ENCODE measurements around the gene RANBP1. TPM values are rescaled to one million over a fixed set of nuclear protein-coding genes. Genes with fewer than 3 reads are reported as not detected.

RANBP1 gene
- polyA plus RNA-seq, 1 experiment: 166 TPM

DNA sequence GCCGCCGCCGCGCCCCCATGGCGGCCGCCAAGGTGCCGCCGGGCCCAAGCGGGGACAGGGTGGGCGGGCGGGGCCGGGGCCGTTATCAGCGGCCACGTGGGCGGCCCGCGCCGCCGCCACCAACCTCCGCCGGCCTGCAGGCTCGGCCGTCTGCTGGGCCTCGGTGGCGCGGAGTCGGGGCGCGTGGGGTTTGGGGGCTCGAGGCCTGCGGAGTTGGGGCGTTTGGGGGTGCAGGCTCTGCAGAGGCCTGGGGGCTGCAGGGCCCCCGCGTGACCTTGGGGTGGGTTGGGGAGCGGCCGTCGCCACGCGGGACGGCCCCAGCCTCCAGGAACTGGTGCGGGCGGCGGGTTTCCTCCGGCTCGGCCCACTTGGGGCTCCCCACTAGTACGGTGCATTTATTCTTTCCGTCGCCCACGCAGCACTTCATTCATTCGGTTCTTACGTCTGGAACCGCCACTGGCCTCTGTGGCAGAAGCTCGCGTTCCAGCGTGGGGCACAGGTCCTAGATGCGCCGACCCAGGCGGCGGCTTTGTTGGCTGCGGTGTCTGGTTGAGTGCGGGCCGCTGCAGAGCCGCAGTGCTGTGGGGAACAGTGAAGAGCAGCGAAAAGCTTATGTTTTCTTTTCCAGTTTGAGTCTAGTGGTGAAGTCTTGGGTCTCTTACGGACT, 1.9 kb downstream of the RANBP1 start:
- CTCF ChIA-PET: interaction anchor here (0.7 to 1.0 kb wide), 2 partner anchors 11 to 39 kb away, joined by 3 to 5 read pairs; no protein-coding TSS in a partner anchor

DNA sequence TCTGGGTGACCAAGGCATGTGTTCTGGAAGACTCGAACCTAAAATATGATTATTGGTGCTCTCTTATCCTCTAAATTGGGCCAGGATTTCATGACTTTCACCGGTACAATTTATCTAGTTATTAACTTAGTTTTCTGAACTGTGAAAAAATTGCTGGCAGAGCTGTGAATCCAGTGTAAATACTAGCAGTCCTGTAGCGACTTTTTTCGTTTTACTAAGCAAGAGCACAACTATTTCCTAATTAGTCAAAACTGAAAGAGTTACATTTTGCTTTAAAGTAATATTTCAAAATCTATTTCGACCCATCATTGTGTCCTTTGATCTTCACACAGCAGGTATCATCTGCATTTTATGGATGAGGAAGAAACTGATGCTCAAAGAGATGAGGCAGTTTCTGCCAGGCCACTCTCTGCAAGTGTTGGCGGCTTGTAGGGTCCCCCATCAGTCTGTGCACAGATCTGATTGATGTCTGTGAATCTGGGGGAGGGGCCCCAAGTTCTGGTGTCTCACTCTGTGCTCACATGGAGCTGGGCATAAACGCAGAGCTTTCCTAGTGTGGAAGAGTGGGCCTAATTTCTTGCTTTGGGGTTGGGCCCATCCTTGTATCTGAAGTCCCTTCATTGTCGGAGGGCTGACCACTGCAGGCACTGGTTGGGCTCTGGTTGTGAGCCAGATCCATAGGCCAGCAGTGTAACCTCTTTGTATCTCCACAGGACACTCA, 2.6 kb downstream of the RANBP1 start:
- ChIA-PET POLR2A (interaction anchor here (0.7 kb wide), 1 partner anchor 14 kb away, joined by 3 read pairs; no protein-coding TSS in a partner anchor), CTCF (interaction anchor here (1.0 kb wide), 1 partner anchor 11 kb away, joined by 5 read pairs; no protein-coding TSS in a partner anchor)
- peak overlapping the region; percentile 99 for H3K4me3 ChIP-seq (ENCODE audit: low read depth, low read length)
- no peaks in the 10 kb centered on the region for H3K27me3 ChIP-seq (ENCODE audit: control insufficient read depth, insufficient read depth, low read length)
- DNase-seq (ENCODE audit: low read depth): no peak
- peaks cover 32% of the 10 kb centered on the region for H3K36me3 ChIP-seq (ENCODE audit: control insufficient read depth, insufficient read depth, low read length)
- TF ChIP-seq, protein P1, sequence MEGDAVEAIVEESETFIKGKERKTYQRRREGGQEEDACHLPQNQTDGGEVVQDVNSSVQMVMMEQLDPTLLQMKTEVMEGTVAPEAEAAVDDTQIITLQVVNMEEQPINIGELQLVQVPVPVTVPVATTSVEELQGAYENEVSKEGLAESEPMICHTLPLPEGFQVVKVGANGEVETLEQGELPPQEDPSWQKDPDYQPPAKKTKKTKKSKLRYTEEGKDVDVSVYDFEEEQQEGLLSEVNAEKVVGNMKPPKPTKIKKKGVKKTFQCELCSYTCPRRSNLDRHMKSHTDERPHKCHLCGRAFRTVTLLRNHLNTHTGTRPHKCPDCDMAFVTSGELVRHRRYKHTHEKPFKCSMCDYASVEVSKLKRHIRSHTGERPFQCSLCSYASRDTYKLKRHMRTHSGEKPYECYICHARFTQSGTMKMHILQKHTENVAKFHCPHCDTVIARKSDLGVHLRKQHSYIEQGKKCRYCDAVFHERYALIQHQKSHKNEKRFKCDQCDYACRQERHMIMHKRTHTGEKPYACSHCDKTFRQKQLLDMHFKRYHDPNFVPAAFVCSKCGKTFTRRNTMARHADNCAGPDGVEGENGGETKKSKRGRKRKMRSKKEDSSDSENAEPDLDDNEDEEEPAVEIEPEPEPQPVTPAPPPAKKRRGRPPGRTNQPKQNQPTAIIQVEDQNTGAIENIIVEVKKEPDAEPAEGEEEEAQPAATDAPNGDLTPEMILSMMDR (IDR thresholded peaks at IDR 0.05; ENCODE audit: insufficient read depth, low read depth, low read length): no peak

More for the DNA sequence above, 1.9 kb downstream of the RANBP1 start:
- POLR2A ChIA-PET: interaction anchor here (0.7 kb wide), 1 partner anchor 15 kb away, joined by 3 read pairs; no protein-coding TSS in a partner anchor
- H3K4me3 ChIP-seq (ENCODE audit: low read depth, low read length): peak overlapping the region; percentile 99
- H3K27me3 ChIP-seq (ENCODE audit: control insufficient read depth, insufficient read depth, low read length): no peaks in the 10 kb centered on the region
- TF ChIP-seq, protein P1 (IDR thresholded peaks at IDR 0.05; ENCODE audit: insufficient read depth, low read depth, low read length): no peak
- no peak for DNase-seq (ENCODE audit: low read depth)
- peaks cover 34% of the 10 kb centered on the region for H3K36me3 ChIP-seq (ENCODE audit: control insufficient read depth, insufficient read depth, low read length)

GRCh38 chr22:20121856-20122415, 6.0 kb downstream of the RANBP1 start:
- DNase-seq (ENCODE audit: low read depth): no peak

GRCh38 chr22:20123366-20124082, 7.6 kb downstream of the RANBP1 start:
- TF ChIP-seq, protein P1 (IDR thresholded peaks at IDR 0.05; ENCODE audit: insufficient read depth, low read depth, low read length): no peak
- CTCF ChIA-PET: interaction anchor here (1.4 kb wide), 1 partner anchor 15 kb away, joined by 4 read pairs; no protein-coding TSS in a partner anchor
- no peaks in the 10 kb centered on the region for H3K27me3 ChIP-seq (ENCODE audit: control insufficient read depth, insufficient read depth, low read length)
- H3K36me3 ChIP-seq (ENCODE audit: control insufficient read depth, insufficient read depth, low read length): peaks cover 37% of the 10 kb centered on the region
- H3K4me3 ChIP-seq (ENCODE audit: low read depth, low read length): no peak overlapping the region
- no peak for DNase-seq (ENCODE audit: low read depth)
- POLR2A ChIA-PET: no interaction called here

More at GRCh38 chr22:20121856-20122415, 6.0 kb downstream of the RANBP1 start:
- Histone ChIP-seq H3K27me3 (ENCODE audit: control insufficient read depth, insufficient read depth, low read length) (no peaks in the 10 kb centered on the region), H3K36me3 (ENCODE audit: control insufficient read depth, insufficient read depth, low read length) (peaks cover 34% of the 10 kb centered on the region), H3K4me3 (ENCODE audit: low read depth, low read length) (no peak overlapping the region)
- POLR2A ChIA-PET: no interaction called here
- TF ChIP-seq, protein P1 (IDR thresholded peaks at IDR 0.05; ENCODE audit: insufficient read depth, low read depth, low read length): no peak
- CTCF ChIA-PET: no interaction called here

Measured in BJ (cell line).